HL-60 (cell line): ENCODE results near the gene ZMIZ1.
"Not testable (repeated sequence)": the region's sequence is repeated elsewhere in the genome, so short reads cannot be mapped to it uniquely, and the experiment has no call there.

Experiments used
- CTCF ChIP-seq: IDR thresholded peaks from one replicate; pipeline ENCODE4 v1.5.1; 2011; ENCODE audit warnings: low read length, control low read depth, inconsistent platforms; ENCODE audit not compliant: insufficient read depth
- GABPA ChIP-seq: IDR thresholded peaks from 2 replicates; pipeline ENCODE4 v1.6.1; 2012; ENCODE audit warnings: low read depth
- POLR2AphosphoS5 ChIP-seq: IDR thresholded peaks from 2 replicates; pipeline ENCODE4 v1.6.1; 2012; ENCODE audit warnings: low read depth
- REST ChIP-seq: IDR thresholded peaks from 2 replicates; pipeline ENCODE4 v1.6.1; 2012; ENCODE audit warnings: low read depth; ENCODE audit not compliant: insufficient replicate concordance

GRCh38 chr10:79337783-79338469 lies 269.2 kb downstream of the ZMIZ1 start:
- not testable (repeated sequence) for TF ChIP-seq REST, CTCF, POLR2AphosphoS5, GABPA
